Karpas-422 (cell line): Measurements from ENCODE around the gene SH3GLB2. TPM values are rescaled to one million over a fixed set of nuclear protein-coding genes. Genes with fewer than 3 reads are reported as not detected.

Source experiments
- total RNA-seq: library from RNA; depleted of rRNA; stranded (reverse); fragments of >200 nt; shearing (Covaris generic); gene quantifications from 2 replicates; pipeline ENCODE4 v1.2.3, GENCODE V29; 2014; ENCODE audit warnings: low replicate concordance; rRNA removed

The SH3GLB2 gene
- total RNA-seq, 1 experiment from 2014 or later, result 42.1 TPM

Other genes starting within 250 kb of the SH3GLB2 start
- 6.7 and 9.5 TPM in 2 replicates for gene TBC1D13, start 241.1 kb downstream of the SH3GLB2 start, total RNA-seq
- gene ENDOG, start 209.8 kb downstream of the SH3GLB2 start, total RNA-seq, result 17.6 and 60.4 TPM in 2 replicates
- 28.6 and 42.5 TPM in 2 replicates for gene SPOUT1, start 198.5 kb downstream of the SH3GLB2 start, total RNA-seq
- 26.8 and 31.3 TPM in 2 replicates for gene KYAT1, start 146.4 kb downstream of the SH3GLB2 start, total RNA-seq
- 6.3 and 7.8 TPM in 2 replicates for gene LRRC8A, start 146.2 kb downstream of the SH3GLB2 start, total RNA-seq
- gene PHYHD1, start 107.3 kb downstream of the SH3GLB2 start, total RNA-seq, result not detected in 2 replicates
- 6.1 and 10.7 TPM in 2 replicates for gene DOLK, start 80.7 kb downstream of the SH3GLB2 start, total RNA-seq
- 32.1 and 49.0 TPM in 2 replicates for gene NUP188, start 80.6 kb downstream of the SH3GLB2 start, total RNA-seq
- 10.2 and 26.4 TPM in 2 replicates for gene MIGA2, start 8.3 kb upstream of the SH3GLB2 start, total RNA-seq
- gene DOLPP1, start 52.8 kb upstream of the SH3GLB2 start, total RNA-seq, result 6.7 and 9.1 TPM in 2 replicates
- gene CRAT, start 82.5 kb upstream of the SH3GLB2 start, total RNA-seq, result not detected in 2 replicates
- 62.7 and 98.6 TPM in 2 replicates for gene PTPA, start 83.1 kb upstream of the SH3GLB2 start, total RNA-seq
- 0.48 and 2.3 TPM in 2 replicates for gene IER5L, start 149.9 kb upstream of the SH3GLB2 start, total RNA-seq